CD4-positive, alpha-beta T cell (primary cell): ENCODE results near the gene SP140L. TPM values are rescaled to one million over a fixed set of nuclear protein-coding genes. Genes with fewer than 3 reads are reported as not detected.

Source experiments
- ATAC-seq: fragments of 200-7000 bp; cut with Tn5 transposase; one replicate; pipeline ENCODE4 v1.10.0; 2022; ENCODE audit warnings: mild to moderate bottlenecking; ENCODE audit not compliant: poor library complexity
- CTCF ChIA-PET: fragments of 350-600 bp; sonication (Branson Sonifier 250); formaldehyde crosslinking; loops from one replicate; lab custom pipeline; 2021; ENCODE audit warnings: antibody characterized with exemption, inconsistent platforms; lab: Charles Lee
- POLR2A ChIA-PET: fragments of 350-600 bp; sonication (Branson Sonifier 250); formaldehyde crosslinking; loops from one replicate; lab custom pipeline; 2021; ENCODE audit warnings: antibody characterized with exemption, inconsistent platforms; lab: Charles Lee
- DNase-seq, 14 experiments: peaks; one replicate each; pipeline ENCODE4 v3.0.0-alpha.2; 2013 to 2020; ENCODE audit warnings: mixed read lengths in 2 of 14
- H3K27ac ChIP-seq, 2 donors: one replicate each; pipeline versions ENCODE4 v1.5.1 to v1.7.0; 2013; ENCODE audit warnings: low read length in 2 of 2, low read depth in 1 of 2, mild to moderate bottlenecking in 1 of 2
- H3K27me3 ChIP-seq, 2 experiments: 1 replicate in 1 of 2; 2 replicates in 1 of 2; pipeline versions ENCODE4 v1.6.1 to v1.7.0; 2013; ENCODE audit warnings: low read length in 2 of 2, control low read depth in 1 of 2, mild to moderate bottlenecking in 1 of 2, moderate library complexity in 1 of 2; ENCODE audit not compliant: insufficient read depth in 2 of 2, control insufficient read depth in 1 of 2
- H3K36me3 ChIP-seq: one replicate; pipeline ENCODE4 v1.6.1; 2013; ENCODE audit warnings: low read length, control low read depth; ENCODE audit not compliant: insufficient read depth
- H3K4me1 ChIP-seq: one replicate; pipeline ENCODE4 v1.6.1; 2013; ENCODE audit warnings: low read length, control low read depth; ENCODE audit not compliant: insufficient read depth
- H3K4me3 ChIP-seq: one replicate; pipeline ENCODE4 v1.5.1; 2013; ENCODE audit warnings: mild to moderate bottlenecking, low read length, moderate library complexity
- H3K9me3 ChIP-seq, 2 experiments: 1 replicate in 1 of 2; 2 replicates in 1 of 2; pipeline versions ENCODE4 v1.6.1 to v1.7.0; 2013; ENCODE audit warnings: low read length in 2 of 2, mild to moderate bottlenecking in 2 of 2, control low read depth in 1 of 2, moderate library complexity in 1 of 2; ENCODE audit not compliant: control insufficient read depth in 1 of 2, insufficient read depth in 1 of 2
- H3K27ac Mint-ChIP-seq: one replicate; pipeline ENCODE4 v1.8.0; 2020; ENCODE audit warnings: mixed read lengths
- H3K27me3 Mint-ChIP-seq: one replicate; pipeline ENCODE4 v1.8.0; 2021; ENCODE audit warnings: mixed read lengths
- H3K36me3 Mint-ChIP-seq: one replicate; pipeline ENCODE4 v1.8.0; 2021; ENCODE audit warnings: low read depth, mixed read lengths
- H3K4me1 Mint-ChIP-seq: one replicate; pipeline ENCODE4 v1.8.0; 2021; ENCODE audit warnings: low read depth, mixed read lengths
- H3K4me3 Mint-ChIP-seq: one replicate; pipeline ENCODE4 v1.8.0; 2020; ENCODE audit warnings: mild to moderate bottlenecking, mixed read lengths
- H3K9me3 Mint-ChIP-seq: one replicate; pipeline ENCODE4 v1.8.0; 2020; ENCODE audit warnings: mixed read lengths
- CTCF ChIP-seq: fragments of 200-600 bp; IDR thresholded peaks from one replicate; pipeline ENCODE4 v1.8.0; 2022; ENCODE audit warnings: antibody characterized with exemption, mild to moderate bottlenecking
- intact Hi-C, 2 experiments: fragments of 100-400 bp; cut with DNase I in 1 of 2; cut with micrococcal nuclease in 1 of 2; formaldehyde crosslinking; loops; one replicate each; pipeline versions ENCODE4 v1.15.1 to v1.9.0; 2023 to 2025; cut with DNase I, micrococcal nuclease
- total RNA-seq, 174 experiments: library from RNA in 2 of 174; stranded (reverse) in 2 of 174; gene quantifications; one replicate each; pipeline ENCODE4 v1.2.3 and lab custom pipeline; 2021 to 2026

Gene SP140L
- total RNA-seq, 2 experiments from 2014 or later = 55.3 to 64.1 TPM

DNA sequence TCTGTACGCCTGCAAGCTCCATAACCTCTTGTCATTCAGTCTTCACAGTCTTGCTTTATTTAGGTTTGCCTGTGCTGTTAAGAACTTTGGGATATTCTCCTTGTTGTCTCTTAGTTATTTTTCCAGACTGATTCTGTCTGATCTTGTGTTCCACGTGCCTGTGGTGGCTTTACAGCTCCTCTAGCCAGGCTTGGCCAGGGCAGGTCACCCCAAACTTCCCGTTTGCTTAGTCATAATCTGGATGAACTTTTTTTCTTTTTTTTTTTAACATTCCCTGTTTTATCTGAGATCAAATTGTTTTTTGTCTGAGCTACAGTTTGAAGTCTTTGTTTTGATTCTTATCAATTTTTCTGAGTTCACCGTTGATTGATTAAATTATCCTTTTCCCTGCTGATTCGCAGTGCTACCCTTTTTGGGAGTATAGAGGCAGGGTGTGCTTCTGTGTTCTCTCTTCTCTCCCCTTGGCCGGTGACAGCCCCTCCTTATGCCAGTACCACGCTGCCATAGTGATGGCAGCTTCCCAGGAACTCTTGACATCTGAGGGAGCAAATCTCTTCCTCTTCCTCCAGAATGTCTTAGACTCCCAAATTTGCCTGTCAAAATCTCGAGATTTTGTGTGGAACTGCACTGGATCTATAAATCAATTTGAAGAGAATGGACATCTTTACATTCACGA is 91.5 kb downstream of the SP140L start:
- peaks cover 65% of the 10 kb centered on the region for H3K36me3 Mint-ChIP-seq
- H3K4me1 Mint-ChIP-seq = peaks cover 95% of the 10 kb centered on the region
- intact Hi-C loops = loop anchor here (5.0 to 10.0 kb wide), 3 partner anchors 101 to 296 kb away; partner anchors contain the start of genes CAB39 (in 2 of the 2) and SP140 (in 1 of the 2)

GRCh38 chr2:230419181-230419580 is 92.2 kb downstream of the SP140L start:
- peaks cover 95% of the 10 kb centered on the region for H3K4me1 Mint-ChIP-seq
- H3K9me3 ChIP-seq = no peaks in the 10 kb centered on the region
- H3K27me3 ChIP-seq = no peaks in the 10 kb centered on the region
- peaks cover 72% of the 10 kb centered on the region for H3K36me3 Mint-ChIP-seq
- no peak overlapping the region for H3K27ac ChIP-seq
- peak overlapping the region; percentile 92 for H3K4me3 Mint-ChIP-seq
- no peaks in the 10 kb centered on the region for H3K27me3 Mint-ChIP-seq
- peaks cover 36% of the 10 kb centered on the region for H3K36me3 ChIP-seq
- peak overlapping the region; percentile 84 for H3K27ac Mint-ChIP-seq
- peak overlapping the region; percentile 74 for H3K4me3 ChIP-seq
- no peaks in the 10 kb centered on the region for H3K9me3 Mint-ChIP-seq
- POLR2A ChIA-PET = no interaction called here
- intact Hi-C loops = loop anchor here (5.0 to 10.0 kb wide), 3 partner anchors 102 to 296 kb away; partner anchors contain the start of genes CAB39 (in 2 of the 2) and SP140 (in 1 of the 2)
- peaks cover 44% of the 10 kb centered on the region for H3K4me1 ChIP-seq
- DNase-seq (no peak), ATAC-seq (no peak)
- TF ChIP-seq CTCF = no peak
- CTCF ChIA-PET = no interaction called here

More for the DNA sequence above, 91.5 kb downstream of the SP140L start:
- no peaks in the 10 kb centered on the region for H3K27me3 Mint-ChIP-seq
- Histone ChIP-seq H3K27ac (no peak overlapping the region), H3K4me3 (peak overlapping the region; percentile 74), H3K4me1 (peaks cover 46% of the 10 kb centered on the region), H3K36me3 (peaks cover 32% of the 10 kb centered on the region), H3K27me3 (no peaks in the 10 kb centered on the region), H3K9me3 (no peaks in the 10 kb centered on the region)
- no peak for ATAC-seq
- TF ChIP-seq CTCF = no peak
- ChIA-PET CTCF (no interaction called here), POLR2A (interaction anchor here (0.6 to 3.9 kb wide), 6 partner anchors 91 to 243 kb away, joined by 3 to 33 read pairs (median 3); partner anchors contain the start of genes SP110 and SP140L)
- peak overlapping the region; percentile 84 for H3K27ac Mint-ChIP-seq
- peak in 2 of 14 experiments; percentile 10 to 13 for DNase-seq
- no peaks in the 10 kb centered on the region for H3K9me3 Mint-ChIP-seq
- H3K4me3 Mint-ChIP-seq = peak overlapping the region; percentile 92

DNA sequence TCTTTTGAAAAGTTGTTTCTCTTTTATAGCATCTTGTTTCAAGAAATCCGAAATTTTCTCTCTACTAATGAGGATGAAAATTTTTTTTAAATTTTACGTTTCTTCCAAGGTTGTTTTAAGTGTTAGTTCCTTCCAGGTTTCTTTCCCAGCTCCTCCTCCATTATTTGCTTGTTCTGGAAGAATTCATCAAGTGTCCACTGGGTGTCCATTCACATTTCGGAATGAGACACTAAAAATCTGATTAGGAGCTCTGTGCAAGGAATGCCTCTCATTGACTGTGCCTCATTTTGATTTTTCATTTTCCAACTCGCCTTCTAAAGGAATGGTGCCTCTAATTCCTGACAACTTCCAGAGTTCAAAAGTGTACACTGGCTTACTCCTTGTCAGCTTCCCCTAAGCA is 95.2 kb downstream of the SP140L start:
- Mint-ChIP-seq H3K4me1 (peaks cover 99% of the 10 kb centered on the region), H3K27ac (peak overlapping the region; percentile 6), H3K4me3 (peak overlapping the region; percentile 64), H3K9me3 (no peaks in the 10 kb centered on the region), H3K36me3 (peaks cover 91% of the 10 kb centered on the region), H3K27me3 (no peaks in the 10 kb centered on the region)
- Histone ChIP-seq H3K4me3 (no peak overlapping the region), H3K27ac (no peak overlapping the region), H3K36me3 (peaks cover 52% of the 10 kb centered on the region), H3K9me3 (no peaks in the 10 kb centered on the region), H3K4me1 (peaks cover 32% of the 10 kb centered on the region), H3K27me3 (no peaks in the 10 kb centered on the region)
- ChIA-PET CTCF (no interaction called here), POLR2A (interaction anchor here (0.8 to 2.1 kb wide), 4 partner anchors 10 to 202 kb away, joined by 3 to 6 read pairs (median 3); partner anchors contain the start of genes SP110 and SP140L)
- ATAC-seq (no peak), DNase-seq (no peak)
- no peak for TF ChIP-seq CTCF
- intact Hi-C loops = no loop called here
